RWPE2 (cell line): Measurements from ENCODE around the gene RICTOR.

Source experiments
- ATAC-seq: fragments of 200-7000 bp; cut with Tn5 transposase; 3 replicates; pipeline ENCODE4 v1.9.1; 2021; ENCODE audit warnings: low read depth
- DNase-seq: peaks from one replicate; pipeline ENCODE4 v3.0.0-alpha.2; 2020; ENCODE audit warnings: low spot score
- H3K27ac ChIP-seq: fragments of 450-650 bp; 2 replicates; pipeline ENCODE4 v1.5.1; 2017; ENCODE audit warnings: mild to moderate bottlenecking; ENCODE audit not compliant: poor library complexity, severe bottlenecking
- H3K27me3 ChIP-seq: fragments of 250-450 bp; sonication (Bioruptor Pico); 2 replicates; pipeline ENCODE4 v1.5.1; 2021; ENCODE audit warnings: mild to moderate bottlenecking, moderate library complexity; ENCODE audit not compliant: insufficient read depth, poor library complexity, severe bottlenecking
- H3K36me3 ChIP-seq: fragments of 250-450 bp; sonication (Bioruptor Pico); 2 replicates; pipeline ENCODE4 v1.5.1; 2020; ENCODE audit warnings: low read depth, mild to moderate bottlenecking, moderate library complexity
- H3K4me1 ChIP-seq: fragments of 250-450 bp; sonication (Bioruptor Pico); 2 replicates; pipeline ENCODE4 v1.5.1; 2021; ENCODE audit warnings: mild to moderate bottlenecking, moderate library complexity; ENCODE audit not compliant: insufficient read depth, poor library complexity, severe bottlenecking
- H3K4me3 ChIP-seq: fragments of 250-450 bp; sonication (Bioruptor Pico); 2 replicates; pipeline ENCODE4 v1.5.1; 2021; ENCODE audit warnings: mild to moderate bottlenecking, moderate library complexity; ENCODE audit not compliant: severe bottlenecking
- H3K9me3 ChIP-seq: fragments of 250-450 bp; sonication (Bioruptor Pico); 2 replicates; pipeline ENCODE4 v1.5.1; 2021; ENCODE audit warnings: mild to moderate bottlenecking, moderate library complexity; ENCODE audit not compliant: severe bottlenecking
- CTCF ChIP-seq: fragments of 450-650 bp; IDR thresholded peaks from one replicate; pipeline ENCODE4 v1.5.1; 2017; ENCODE audit warnings: mild to moderate bottlenecking, moderate library complexity; ENCODE audit not compliant: poor library complexity, severe bottlenecking

The RICTOR gene

GRCh38 chr5:39072925-39073766 lies 1.1 kb downstream of the RICTOR start:
- H3K27ac ChIP-seq, result peak overlapping the region; percentile 91
- DNase-seq, result peak; percentile 69
- H3K9me3 ChIP-seq, result no peaks in the 10 kb centered on the region
- no peak for TF ChIP-seq CTCF
- H3K27me3 ChIP-seq, result no peaks in the 10 kb centered on the region
- peaks cover 33% of the 10 kb centered on the region for H3K4me1 ChIP-seq
- H3K36me3 ChIP-seq, result peaks cover 38% of the 10 kb centered on the region
- H3K4me3 ChIP-seq, result peak overlapping the region; percentile 99
- peak; percentile 51 for ATAC-seq

GRCh38 chr5:39068099-39068498 lies 6.1 kb downstream of the RICTOR start:
- peaks cover 10% of the 10 kb centered on the region for H3K4me1 ChIP-seq
- no peaks in the 10 kb centered on the region for H3K9me3 ChIP-seq
- H3K4me3 ChIP-seq, result no peak overlapping the region
- TF ChIP-seq CTCF, result no peak
- ATAC-seq (no peak), DNase-seq (no peak)
- H3K27ac ChIP-seq, result no peak overlapping the region
- H3K27me3 ChIP-seq, result no peaks in the 10 kb centered on the region
- H3K36me3 ChIP-seq, result peaks cover 59% of the 10 kb centered on the region

- no peak for TF ChIP-seq CTCF
Measured at GRCh38 chr5:39064450-39064849, 9.7 kb downstream of the RICTOR start.

GRCh38 chr5:39063037-39063436 lies 11.2 kb downstream of the RICTOR start:
- Histone ChIP-seq H3K9me3 (no peaks in the 10 kb centered on the region), H3K4me3 (no peak overlapping the region), H3K36me3 (peaks cover 25% of the 10 kb centered on the region), H3K4me1 (peaks cover 11% of the 10 kb centered on the region), H3K27me3 (no peaks in the 10 kb centered on the region), H3K27ac (no peak overlapping the region)
- DNase-seq (no peak), ATAC-seq (peak; percentile 53; the same call in 2 of the 3 replicates)
- no peak for TF ChIP-seq CTCF

More at GRCh38 chr5:39064450-39064849, 9.7 kb downstream of the RICTOR start:
- H3K27me3 ChIP-seq, result no peaks in the 10 kb centered on the region
- peaks cover 39% of the 10 kb centered on the region for H3K36me3 ChIP-seq
- no peak overlapping the region for H3K27ac ChIP-seq
- no peaks in the 10 kb centered on the region for H3K9me3 ChIP-seq
- no peak overlapping the region for H3K4me3 ChIP-seq
- H3K4me1 ChIP-seq, result peaks cover 6% of the 10 kb centered on the region
- DNase-seq, result no peak
- no peak for ATAC-seq

GRCh38 chr5:39062530-39062929 lies 11.7 kb downstream of the RICTOR start:
- H3K36me3 ChIP-seq, result peaks cover 20% of the 10 kb centered on the region
- ATAC-seq (no peak), DNase-seq (no peak)
- no peaks in the 10 kb centered on the region for H3K27me3 ChIP-seq
- no peak overlapping the region for H3K27ac ChIP-seq
- H3K4me3 ChIP-seq, result no peak overlapping the region
- no peaks in the 10 kb centered on the region for H3K9me3 ChIP-seq
- no peak for TF ChIP-seq CTCF
- H3K4me1 ChIP-seq, result peaks cover 11% of the 10 kb centered on the region
